ENCODE results near the gene SELENOW. TPM values are rescaled to one million over a fixed set of nuclear protein-coding genes. Genes with fewer than 3 reads are reported as not detected.
"Not testable (repeated sequence)": the region's sequence is repeated elsewhere in the genome, so short reads cannot be mapped to it uniquely, and the experiment has no call there.

SELENOW gene
- total RNA-seq, 4 donors from 2014 or later = 487 to 722 (median 609) TPM

DNA sequence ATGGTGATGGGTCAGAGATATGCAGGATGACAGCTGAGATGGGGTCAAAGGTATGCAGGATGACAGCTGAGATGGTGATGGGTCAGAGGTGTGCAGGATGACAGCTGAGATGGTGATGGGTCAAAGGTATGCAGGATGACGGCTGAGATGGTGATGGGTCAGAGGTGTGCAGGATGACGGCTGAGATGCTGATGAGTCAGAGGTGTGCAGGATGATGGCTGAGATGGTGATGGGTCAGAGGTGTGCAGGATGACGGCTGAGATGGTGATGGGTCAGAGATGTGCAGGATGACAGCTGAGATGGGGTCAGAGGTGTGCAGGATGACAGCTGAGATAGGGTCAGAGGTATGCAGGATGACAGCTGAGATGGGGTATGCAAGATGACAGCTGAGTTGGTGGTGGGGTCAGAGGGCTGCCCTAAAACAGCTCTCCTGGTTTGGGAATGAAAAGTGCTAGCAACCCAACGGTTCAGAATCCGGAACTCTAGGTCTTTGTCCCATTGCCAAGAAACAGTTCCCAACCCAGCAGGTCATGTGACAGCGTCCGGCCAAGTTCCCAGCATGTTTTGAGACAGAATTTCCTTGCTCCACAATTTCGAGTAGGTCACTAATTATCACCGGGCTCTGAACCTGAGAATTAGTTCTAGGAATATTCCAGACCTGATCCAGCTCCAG, 3.2 kb downstream of the SELENOW start:
- peak in 1 of 2 donors; percentile 47 for DNase-seq (ENCODE audit: low spot score in 2 of 2)
- 26 to 37% methylated on average over 9 of the region's 9 CpGs for WGBS, 2 donors
- H3K4me3 ChIP-seq (ENCODE audit: low read depth, poor library complexity, severe bottlenecking) = no peak overlapping the region
- intact Hi-C loops (cut with DNase I; ENCODE audit: low total_unique reads) = loop anchor here (10.0 kb wide), 1 partner anchor 67 kb away; the partner anchor contains the start of gene EHD2
- TF ChIP-seq, protein P1, sequence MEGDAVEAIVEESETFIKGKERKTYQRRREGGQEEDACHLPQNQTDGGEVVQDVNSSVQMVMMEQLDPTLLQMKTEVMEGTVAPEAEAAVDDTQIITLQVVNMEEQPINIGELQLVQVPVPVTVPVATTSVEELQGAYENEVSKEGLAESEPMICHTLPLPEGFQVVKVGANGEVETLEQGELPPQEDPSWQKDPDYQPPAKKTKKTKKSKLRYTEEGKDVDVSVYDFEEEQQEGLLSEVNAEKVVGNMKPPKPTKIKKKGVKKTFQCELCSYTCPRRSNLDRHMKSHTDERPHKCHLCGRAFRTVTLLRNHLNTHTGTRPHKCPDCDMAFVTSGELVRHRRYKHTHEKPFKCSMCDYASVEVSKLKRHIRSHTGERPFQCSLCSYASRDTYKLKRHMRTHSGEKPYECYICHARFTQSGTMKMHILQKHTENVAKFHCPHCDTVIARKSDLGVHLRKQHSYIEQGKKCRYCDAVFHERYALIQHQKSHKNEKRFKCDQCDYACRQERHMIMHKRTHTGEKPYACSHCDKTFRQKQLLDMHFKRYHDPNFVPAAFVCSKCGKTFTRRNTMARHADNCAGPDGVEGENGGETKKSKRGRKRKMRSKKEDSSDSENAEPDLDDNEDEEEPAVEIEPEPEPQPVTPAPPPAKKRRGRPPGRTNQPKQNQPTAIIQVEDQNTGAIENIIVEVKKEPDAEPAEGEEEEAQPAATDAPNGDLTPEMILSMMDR (IDR thresholded peaks at IDR 0.05) = no peak
- no peak for TF ChIP-seq POLR2A (IDR thresholded peaks at IDR 0.05)

DNA sequence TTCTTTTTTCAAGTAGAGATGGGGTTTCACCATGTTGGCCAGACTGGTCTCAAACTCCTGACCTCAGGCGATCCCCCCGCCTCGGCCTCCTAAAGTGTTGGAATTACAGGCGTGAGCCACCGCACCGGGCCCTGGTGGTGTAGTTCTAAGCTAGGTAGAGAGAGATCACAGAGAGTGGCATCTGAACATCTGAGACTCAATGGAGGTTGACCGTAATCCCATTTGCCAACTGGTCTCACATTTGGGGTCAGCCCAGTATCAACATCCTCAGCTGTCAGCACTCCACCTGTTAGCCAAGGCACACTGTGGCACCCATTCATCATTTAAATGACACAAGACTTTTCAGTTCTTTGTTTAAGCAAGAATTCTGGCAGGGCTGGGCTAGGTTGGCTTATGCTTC, 8.1 kb downstream of the SELENOW start:
- WGBS, 2 donors = 95 to 97% methylated on average over 7 of the region's 7 CpGs
- intact Hi-C loops (cut with DNase I; ENCODE audit: low total_unique reads) = loop anchor here (10.0 kb wide), 1 partner anchor 72 kb away; the partner anchor contains the start of gene EHD2

DNA sequence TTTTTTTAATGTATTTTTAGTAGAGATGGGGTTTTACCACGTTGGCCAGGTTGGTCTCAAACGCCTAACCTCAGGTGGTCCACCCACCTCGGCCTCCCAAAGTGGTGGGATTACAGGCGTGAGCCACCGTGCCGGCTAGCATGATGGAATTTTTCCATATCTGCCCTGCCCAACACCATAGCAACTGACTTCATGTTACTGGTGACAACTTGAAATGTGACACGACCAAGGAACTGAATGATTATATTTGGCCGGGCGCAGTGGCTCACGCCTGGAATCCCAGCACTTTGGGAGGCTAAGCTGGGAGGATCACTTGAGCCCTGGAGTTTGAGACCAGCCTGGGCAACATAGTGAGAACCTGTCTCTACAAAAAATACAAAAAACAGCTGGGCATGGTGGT, 8.8 kb downstream of the SELENOW start:
- H3K4me3 ChIP-seq (ENCODE audit: low read depth, poor library complexity, severe bottlenecking); DNase-seq (ENCODE audit: low spot score in 2 of 2): not testable (repeated sequence)
- WGBS, 2 donors = 71 to 78% methylated on average over 10 of the region's 10 CpGs
- intact Hi-C loops (cut with DNase I; ENCODE audit: low total_unique reads) = loop anchor here (10.0 kb wide), 1 partner anchor 73 kb away; the partner anchor contains the start of gene EHD2

More for the DNA sequence above, 8.1 kb downstream of the SELENOW start:
- no peak for DNase-seq (ENCODE audit: low spot score in 2 of 2)
- no peak overlapping the region for H3K4me3 ChIP-seq (ENCODE audit: low read depth, poor library complexity, severe bottlenecking)
- TF ChIP-seq, protein P1 (IDR thresholded peaks at IDR 0.05) = no peak
- no peak for TF ChIP-seq POLR2A (IDR thresholded peaks at IDR 0.05)

DNA sequence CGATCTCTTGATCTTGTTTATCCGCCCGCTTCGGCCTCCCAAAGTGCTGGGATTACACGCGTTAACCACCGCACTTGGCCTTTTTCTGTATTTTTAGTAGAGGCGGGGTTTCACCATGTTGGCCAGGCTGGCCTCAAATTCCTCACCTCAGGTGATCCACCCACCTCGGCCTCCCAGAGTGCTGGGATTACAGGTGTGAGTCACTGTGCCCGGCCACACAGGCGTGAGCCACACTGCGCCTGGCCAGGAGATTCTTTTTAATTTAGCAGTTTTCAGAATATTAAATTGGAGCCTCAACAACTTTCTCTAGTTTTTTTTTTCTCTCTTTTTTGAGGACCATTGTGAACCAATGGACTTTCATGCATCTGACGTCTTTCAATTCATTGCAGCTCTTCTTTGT, 11.3 kb downstream of the SELENOW start:
- 88 to 91% methylated on average over 13 of the region's 13 CpGs for WGBS, 2 donors
- H3K4me3 ChIP-seq (ENCODE audit: low read depth, poor library complexity, severe bottlenecking); DNase-seq (ENCODE audit: low spot score in 2 of 2): not testable (repeated sequence)
- intact Hi-C loops (cut with DNase I; ENCODE audit: low total_unique reads) = loop anchor here (10.0 kb wide), 1 partner anchor 75 kb away; the partner anchor contains the start of gene EHD2

DNA sequence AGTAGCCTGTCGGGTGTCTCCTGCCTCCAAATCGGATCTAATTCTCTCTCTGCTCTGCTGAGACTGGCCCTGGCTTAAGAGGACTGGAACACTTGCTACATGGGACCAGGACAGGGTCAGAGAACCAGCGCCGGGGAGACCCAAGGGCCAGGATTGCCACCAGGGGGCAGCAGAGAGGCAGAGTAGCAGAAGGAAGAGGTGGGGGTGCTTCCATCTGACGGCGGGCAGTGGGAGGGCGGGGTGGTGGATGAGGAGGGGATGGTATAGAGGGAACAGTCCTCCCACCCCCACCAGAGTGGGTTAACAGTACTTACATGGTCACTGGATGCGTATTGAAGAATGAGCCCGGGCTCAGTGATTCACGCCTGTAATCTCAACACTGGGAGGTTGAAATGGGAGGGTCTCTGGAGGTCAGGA, 11.9 kb downstream of the SELENOW start:
- WGBS, 2 donors = 12 to 14% methylated on average over 10 of the region's 10 CpGs
- TF ChIP-seq, protein P1 (IDR thresholded peaks at IDR 0.05) = no peak
- no peak for TF ChIP-seq POLR2A (IDR thresholded peaks at IDR 0.05)
- no peak overlapping the region for H3K4me3 ChIP-seq (ENCODE audit: low read depth, poor library complexity, severe bottlenecking)
- intact Hi-C loops (cut with DNase I; ENCODE audit: low total_unique reads) = no loop called here
- DNase-seq (ENCODE audit: low spot score in 2 of 2) = peak; percentile 62 to 95

DNA sequence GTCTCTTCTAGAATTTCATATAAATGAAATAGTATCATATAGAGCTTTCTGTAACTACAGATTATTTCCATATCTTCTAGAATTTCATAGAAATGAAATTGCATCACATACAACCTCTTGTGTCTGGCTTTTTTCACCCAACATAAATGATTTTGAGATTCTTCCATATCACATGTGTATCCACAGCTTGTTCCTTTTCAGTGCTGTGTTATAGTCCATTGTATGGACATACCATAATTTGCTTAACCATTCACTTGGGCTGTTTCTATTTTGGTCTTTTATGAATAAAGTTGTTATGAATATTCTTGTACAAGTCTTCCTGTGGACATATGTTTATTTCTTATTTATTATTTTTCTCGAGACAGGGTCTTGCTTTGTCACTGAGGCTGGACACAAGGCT, 14.1 kb downstream of the SELENOW start:
- WGBS, 2 donors = 92 to 100% methylated on average over 1 of the region's 1 CpG
- H3K4me3 ChIP-seq (ENCODE audit: low read depth, poor library complexity, severe bottlenecking) = no peak overlapping the region
- no peak for TF ChIP-seq POLR2A (IDR thresholded peaks at IDR 0.05)
- TF ChIP-seq, protein P1 (IDR thresholded peaks at IDR 0.05) = no peak
- DNase-seq (ENCODE audit: low spot score in 2 of 2) = no peak
- intact Hi-C loops (cut with DNase I; ENCODE audit: low total_unique reads) = no loop called here

DNA sequence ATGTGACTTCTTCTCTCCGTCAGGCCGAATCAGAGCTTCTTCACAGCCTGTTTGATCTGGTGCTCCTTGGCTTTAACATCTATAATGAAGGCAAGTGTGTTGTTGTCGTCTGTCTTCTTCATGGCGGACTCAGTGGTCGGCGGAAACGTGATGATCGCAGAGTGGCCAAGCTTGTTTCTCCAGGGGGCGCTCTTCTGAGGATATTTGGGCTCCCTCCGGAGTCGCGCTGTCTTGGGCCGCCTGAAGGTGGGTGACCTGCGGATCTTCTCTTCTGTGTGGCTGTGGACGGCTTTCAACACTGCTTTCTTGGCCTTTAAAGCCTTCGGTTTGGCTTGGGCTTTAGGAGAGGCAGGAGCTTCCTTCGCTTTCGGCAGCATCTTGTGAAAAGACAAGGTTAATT, 16.0 kb downstream of the SELENOW start:
- WGBS, 2 donors = 82 to 87% methylated on average over 18 of the region's 18 CpGs
- DNase-seq (ENCODE audit: low spot score in 2 of 2) = no peak
- intact Hi-C loops (cut with DNase I; ENCODE audit: low total_unique reads) = no loop called here
- TF ChIP-seq POLR2A (IDR thresholded peaks at IDR 0.05) = no peak
- TF ChIP-seq, protein P1 (IDR thresholded peaks at IDR 0.05) = no peak
- H3K4me3 ChIP-seq (ENCODE audit: low read depth, poor library complexity, severe bottlenecking) = no peak overlapping the region

Data from lower leg skin (tissue), 4 donors.